ENCODE data around the gene GIPR. TPM values are rescaled to one million over a fixed set of nuclear protein-coding genes. Genes with fewer than 3 reads are reported as not detected.

The GIPR gene
- total RNA-seq, 4 donors from 2014 or later = not detected

DNA sequence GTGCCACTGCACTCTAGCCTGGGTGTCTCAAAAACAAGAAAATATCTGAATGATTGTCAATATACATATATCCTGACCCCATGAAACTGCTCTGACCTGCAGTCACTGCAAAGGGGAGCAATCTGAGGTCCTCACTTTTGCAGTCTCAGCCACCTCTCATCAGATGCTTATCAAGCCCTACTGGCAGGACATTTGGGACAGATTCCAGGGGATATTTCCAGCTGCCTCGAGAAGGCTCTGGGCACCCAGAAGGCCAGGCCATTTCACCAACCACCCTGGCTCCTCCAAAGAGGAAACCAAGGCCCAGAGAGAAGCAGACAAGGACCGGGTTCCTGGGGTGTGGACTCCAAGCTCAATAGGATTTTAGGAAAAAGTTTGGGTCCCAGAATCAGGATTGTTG lies 31.1 kb upstream of the GIPR start:
- H3K4me1 ChIP-seq = peaks cover 11 to 18% of the 10 kb centered on the region in 2 donors
- TF ChIP-seq POLR2A (IDR thresholded peaks at IDR 0.05) = no peak
- TF ChIP-seq, protein P1, sequence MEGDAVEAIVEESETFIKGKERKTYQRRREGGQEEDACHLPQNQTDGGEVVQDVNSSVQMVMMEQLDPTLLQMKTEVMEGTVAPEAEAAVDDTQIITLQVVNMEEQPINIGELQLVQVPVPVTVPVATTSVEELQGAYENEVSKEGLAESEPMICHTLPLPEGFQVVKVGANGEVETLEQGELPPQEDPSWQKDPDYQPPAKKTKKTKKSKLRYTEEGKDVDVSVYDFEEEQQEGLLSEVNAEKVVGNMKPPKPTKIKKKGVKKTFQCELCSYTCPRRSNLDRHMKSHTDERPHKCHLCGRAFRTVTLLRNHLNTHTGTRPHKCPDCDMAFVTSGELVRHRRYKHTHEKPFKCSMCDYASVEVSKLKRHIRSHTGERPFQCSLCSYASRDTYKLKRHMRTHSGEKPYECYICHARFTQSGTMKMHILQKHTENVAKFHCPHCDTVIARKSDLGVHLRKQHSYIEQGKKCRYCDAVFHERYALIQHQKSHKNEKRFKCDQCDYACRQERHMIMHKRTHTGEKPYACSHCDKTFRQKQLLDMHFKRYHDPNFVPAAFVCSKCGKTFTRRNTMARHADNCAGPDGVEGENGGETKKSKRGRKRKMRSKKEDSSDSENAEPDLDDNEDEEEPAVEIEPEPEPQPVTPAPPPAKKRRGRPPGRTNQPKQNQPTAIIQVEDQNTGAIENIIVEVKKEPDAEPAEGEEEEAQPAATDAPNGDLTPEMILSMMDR (IDR thresholded peaks at IDR 0.05 in 4 of 5, conservative IDR thresholded peaks at IDR 0.05 in 1 of 5) = no peak
- intact Hi-C loops (cut with DNase I; ENCODE audit: low total_unique reads) = no loop called here
- H3K36me3 ChIP-seq = no peaks in the 10 kb centered on the region
- no peak for ATAC-seq
- no peak overlapping the region for H3K4me3 ChIP-seq
- DNase-seq = no peak
- peaks cover 0 to 14% (median 0%) of the 10 kb centered on the region in 3 donors for H3K27me3 ChIP-seq
- in situ Hi-C loops (cut with MboI; ENCODE audit: low sequenced_read_pairs in 4 of 4) = loop anchor here in 1 of 4 donors (10.0 kb wide), 1 partner anchor 112 kb away; no protein-coding TSS in a partner anchor
- no peaks in the 10 kb centered on the region for H3K9me3 ChIP-seq
- H3K27ac ChIP-seq = peak overlapping the region in 2 of 4 donors; percentile 3 to 39

DNA sequence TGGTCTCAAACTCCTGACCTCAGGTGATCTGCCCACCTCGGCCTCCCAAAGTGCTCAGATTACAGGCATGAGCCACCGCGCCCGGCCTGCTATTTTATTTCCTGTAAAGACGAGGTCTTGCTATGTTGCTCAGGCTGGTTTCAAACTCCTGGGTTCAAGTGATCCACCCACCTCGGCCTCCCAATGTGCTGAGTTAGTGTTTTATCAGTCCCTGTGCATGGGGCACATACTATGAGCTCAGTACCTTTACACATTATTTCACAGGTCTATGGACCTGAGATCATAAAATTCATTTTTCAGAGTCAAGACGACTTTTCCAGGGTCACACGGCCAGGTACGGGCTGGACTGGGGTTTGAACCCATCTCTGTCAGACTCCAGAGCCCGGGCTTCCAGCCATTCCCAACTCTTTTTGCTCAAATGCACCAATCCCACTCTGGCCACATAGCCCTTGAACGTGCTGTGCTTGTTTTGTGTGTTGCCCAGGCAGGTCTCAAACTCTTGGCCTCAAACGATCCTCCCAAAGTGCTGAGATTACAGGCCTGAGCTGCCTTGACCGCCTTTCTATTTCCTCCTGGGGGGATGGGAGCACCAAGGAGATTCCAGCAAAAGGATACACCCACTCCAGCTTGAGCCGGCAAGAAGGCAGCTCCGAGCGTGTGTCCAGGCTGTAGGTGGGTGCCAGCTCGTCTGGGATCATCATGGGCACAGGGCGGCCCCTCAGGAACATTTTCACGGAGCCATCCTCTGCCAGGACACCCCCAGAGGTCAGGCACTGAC lies 29.9 kb upstream of the GIPR start:
- DNase-seq (no peak), ATAC-seq (no peak)
- in situ Hi-C loops (cut with MboI; ENCODE audit: low sequenced_read_pairs in 4 of 4) = loop anchor here in 1 of 4 donors (10.0 kb wide), 1 partner anchor 113 kb away; no protein-coding TSS in a partner anchor
- H3K4me1 ChIP-seq = peaks cover 16 to 28% of the 10 kb centered on the region in 2 donors
- TF ChIP-seq POLR2A (IDR thresholded peaks at IDR 0.05) = no peak
- TF ChIP-seq, protein P1 (IDR thresholded peaks at IDR 0.05 in 4 of 5, conservative IDR thresholded peaks at IDR 0.05 in 1 of 5) = no peak
- H3K4me3 ChIP-seq = peak overlapping the region in 2 of 4 donors; percentile 57 to 62
- H3K36me3 ChIP-seq = no peaks in the 10 kb centered on the region
- peaks cover 0 to 14% (median 0%) of the 10 kb centered on the region in 3 donors for H3K27me3 ChIP-seq
- H3K9me3 ChIP-seq = no peaks in the 10 kb centered on the region
- peak overlapping the region in 1 of 4 donors; percentile 37 for H3K27ac ChIP-seq
- intact Hi-C loops (cut with DNase I; ENCODE audit: low total_unique reads) = no loop called here

DNA sequence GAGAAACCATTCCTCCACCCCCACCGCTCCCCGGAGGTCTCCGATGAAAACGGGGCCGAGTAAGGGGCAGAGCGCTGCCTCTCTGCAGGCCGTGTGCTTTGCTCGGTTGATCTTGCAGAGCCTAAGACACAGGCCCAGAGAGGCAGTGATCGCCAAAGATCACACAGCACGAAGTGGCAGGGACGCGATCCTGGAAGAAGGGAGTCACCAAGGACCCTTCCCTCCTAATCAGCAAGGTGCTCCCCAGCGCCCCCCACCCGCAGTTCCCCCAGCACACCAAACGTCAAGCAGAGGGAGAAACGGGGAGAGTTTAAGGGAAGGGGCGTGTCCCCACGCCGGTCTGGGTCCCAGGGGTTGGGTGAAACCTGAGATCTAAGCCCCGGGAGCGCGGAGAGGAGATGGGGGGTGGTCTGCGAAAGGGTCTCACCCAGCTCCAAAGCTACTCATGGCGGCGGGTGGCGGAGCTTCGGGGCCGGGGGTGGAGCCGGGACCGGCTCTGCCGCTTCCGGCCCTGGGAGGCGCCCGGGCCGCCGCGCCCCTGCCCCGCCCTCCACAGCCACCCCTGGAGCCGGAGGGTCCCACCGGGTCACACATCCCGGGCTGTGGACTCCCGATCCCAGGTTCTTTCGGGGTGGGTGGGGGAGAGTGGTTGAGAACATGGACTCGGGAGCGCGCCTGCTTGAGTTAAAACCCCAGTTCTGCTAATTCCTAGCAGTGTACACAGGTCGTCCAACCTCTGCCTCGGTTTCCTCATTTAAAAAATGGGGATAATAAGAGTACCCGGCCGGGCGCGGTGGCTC lies 28.9 kb upstream of the GIPR start, which contains the start of gene EML2:
Gene EML2, minus strand, starts transcription at position 468 of the 800 bp plus-strand sequence. Its CDS starts 21 bp downstream, at position 447.
- Histone ChIP-seq H3K36me3 (no peaks in the 10 kb centered on the region), H3K27me3 (peaks cover 0 to 19% (median 9%) of the 10 kb centered on the region in 3 donors), H3K4me3 (peak within 1 kb of the TSS; percentile 57 to 72 (median 62)), H3K27ac (peak within 1 kb of the TSS; percentile 3 to 41 (median 38)), H3K9me3 (no peaks in the 10 kb centered on the region), H3K4me1 (peaks cover 16 to 28% of the 10 kb centered on the region in 2 donors)
- TF ChIP-seq POLR2A (IDR thresholded peaks at IDR 0.05) = no peak
- TF ChIP-seq, protein P1 (IDR thresholded peaks at IDR 0.05 in 4 of 5, conservative IDR thresholded peaks at IDR 0.05 in 1 of 5) = peak in 1 of 5 experiments; percentile 8
- intact Hi-C loops (cut with DNase I; ENCODE audit: low total_unique reads) = no loop called here
- DNase-seq (no peak), ATAC-seq (peak in 1 of 2 donors; percentile 27)
- in situ Hi-C loops (cut with MboI; ENCODE audit: low sequenced_read_pairs in 4 of 4) = loop anchor here in 1 of 4 donors (10.0 kb wide), 1 partner anchor 114 kb away; no protein-coding TSS in a partner anchor

DNA sequence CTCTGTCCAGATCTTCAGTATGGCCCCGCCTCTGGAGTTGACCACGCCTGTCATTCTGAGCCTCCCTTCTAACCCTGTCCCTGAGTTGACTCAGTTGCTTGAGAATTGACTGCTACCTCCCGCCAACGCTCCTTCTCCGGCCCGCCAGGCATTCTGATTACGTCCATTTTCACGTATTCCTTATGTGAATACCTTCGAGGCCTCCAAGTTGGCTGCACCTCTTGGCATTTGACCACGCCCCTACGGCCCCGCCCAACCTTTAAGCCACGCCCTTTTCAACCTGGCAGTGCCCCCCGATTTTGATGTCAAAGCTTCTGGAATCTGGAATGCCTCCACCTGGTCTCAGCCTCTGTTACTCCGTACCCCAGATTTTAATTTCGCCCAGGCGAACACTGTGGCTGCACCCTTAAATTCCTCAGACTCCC lies 27.2 kb upstream of the GIPR start:
- Histone ChIP-seq H3K9me3 (no peaks in the 10 kb centered on the region), H3K4me3 (no peak overlapping the region), H3K27ac (peak overlapping the region in 2 of 4 donors; percentile 68 to 73), H3K27me3 (peaks cover 0 to 23% (median 22%) of the 10 kb centered on the region in 3 donors), H3K4me1 (peaks cover 16 to 30% of the 10 kb centered on the region in 2 donors), H3K36me3 (no peaks in the 10 kb centered on the region)
- no peak for DNase-seq
- no peak for ATAC-seq
- in situ Hi-C loops (cut with MboI; ENCODE audit: low sequenced_read_pairs in 4 of 4) (loop anchor here in 1 of 4 donors (5.0 kb wide), 1 partner anchor 34 kb away; no protein-coding TSS in a partner anchor), intact Hi-C loops (cut with DNase I; ENCODE audit: low total_unique reads) (no loop called here)
- TF ChIP-seq POLR2A (IDR thresholded peaks at IDR 0.05) = no peak
- TF ChIP-seq, protein P1 (IDR thresholded peaks at IDR 0.05 in 4 of 5, conservative IDR thresholded peaks at IDR 0.05 in 1 of 5) = no peak

All from gastrocnemius medialis (tissue), 4 donors.